ENCODE data around the gene KCNT1. TPM values are rescaled to one million over a fixed set of nuclear protein-coding genes. Genes with fewer than 3 reads are reported as not detected.

Gene KCNT1
- total RNA-seq, 2 donors from 2014 or later = 0.34 TPM; not detected in 1

GRCh38 chr9:135739271-135740220 lies 37.6 kb downstream of the KCNT1 start:
- ATAC-seq = no peak
- intact Hi-C loops (cut with DNase I, micrococcal nuclease) = no loop called here
- no peak for DNase-seq

- DNase-seq (no peak), ATAC-seq (no peak)
- intact Hi-C loops (cut with DNase I, micrococcal nuclease) = no loop called here
These were observed 39.6 kb downstream of the KCNT1 start for GRCh38 chr9:135741276-135742219.

GRCh38 chr9:135743021-135743420 lies 41.0 kb downstream of the KCNT1 start:
- no peak for ATAC-seq
- no peak for DNase-seq
- intact Hi-C loops (cut with DNase I, micrococcal nuclease) = no loop called here

GRCh38 chr9:135743546-135744332 lies 41.8 kb downstream of the KCNT1 start:
- DNase-seq = no peak
- no peak for ATAC-seq
- intact Hi-C loops (cut with DNase I, micrococcal nuclease) = no loop called here

- ATAC-seq (no peak), DNase-seq (no peak)
- intact Hi-C loops (cut with DNase I, micrococcal nuclease) = no loop called here
These were observed 42.5 kb downstream of the KCNT1 start for GRCh38 chr9:135744333-135745070.

- DNase-seq = no peak
- no peak for ATAC-seq
- intact Hi-C loops (cut with DNase I, micrococcal nuclease) = no loop called here
These were observed 43.2 kb downstream of the KCNT1 start for GRCh38 chr9:135745189-135745588.

- intact Hi-C loops (cut with DNase I, micrococcal nuclease) = no loop called here
- no peak for DNase-seq
- ATAC-seq = no peak
These were observed 43.8 kb downstream of the KCNT1 start for GRCh38 chr9:135745686-135746324.

- no peak for ATAC-seq
- intact Hi-C loops (cut with DNase I, micrococcal nuclease) = no loop called here
- no peak for DNase-seq
These were observed 44.6 kb downstream of the KCNT1 start for GRCh38 chr9:135746565-135746964.

GRCh38 chr9:135747311-135747710 lies 45.3 kb downstream of the KCNT1 start:
- DNase-seq = no peak
- ATAC-seq = no peak
- intact Hi-C loops (cut with DNase I, micrococcal nuclease) = no loop called here

- no peak for ATAC-seq
- no peak for DNase-seq
- intact Hi-C loops (cut with DNase I, micrococcal nuclease) = no loop called here
These were observed 46.7 kb downstream of the KCNT1 start for GRCh38 chr9:135748676-135749075.

- ATAC-seq = no peak
- intact Hi-C loops (cut with DNase I, micrococcal nuclease) = no loop called here
- no peak for DNase-seq
These were observed 47.4 kb downstream of the KCNT1 start for GRCh38 chr9:135749171-135750045.

GRCh38 chr9:135750786-135751185 lies 48.8 kb downstream of the KCNT1 start:
- DNase-seq (no peak), ATAC-seq (no peak)
- intact Hi-C loops (cut with DNase I, micrococcal nuclease) = no loop called here

- DNase-seq (no peak), ATAC-seq (no peak)
- intact Hi-C loops (cut with DNase I, micrococcal nuclease) = no loop called here
These were observed 49.5 kb downstream of the KCNT1 start for GRCh38 chr9:135751501-135751900.

- intact Hi-C loops (cut with DNase I, micrococcal nuclease) = no loop called here
- DNase-seq (no peak), ATAC-seq (no peak)
These were observed 50.6 kb downstream of the KCNT1 start for GRCh38 chr9:135752281-135753204.

GRCh38 chr9:135753391-135754105 lies 51.6 kb downstream of the KCNT1 start:
- intact Hi-C loops (cut with DNase I, micrococcal nuclease) = no loop called here
- DNase-seq = no peak
- ATAC-seq = no peak
